Stimulated activated naive CD8-positive, alpha-beta T cell treated with anti-CD3 and anti-CD28 coated beads, Interleukin-15, amount 100 ng/mL, for 72 hours (primary cell): ENCODE results near the gene GP1BB.
A peak's percentile ranks its signal among the peaks of the same experiment; 100 is the strongest.

Source experiments
- ATAC-seq: fragments of 150-1000 bp; cut with Tn5 transposase; 2 replicates; pipeline ENCODE4 v1.10.0; 2021; ENCODE audit warnings: mild to moderate bottlenecking, moderate library complexity
- DNase-seq, 2 donors: peaks; one replicate each; pipeline ENCODE4 v3.0.0; 2021 to 2022
- H3K27ac Mint-ChIP-seq, 2 donors: one replicate each; pipeline ENCODE4 v1.8.0; 2022; ENCODE audit warnings: mild to moderate bottlenecking in 2 of 2, mixed read lengths in 2 of 2, moderate library complexity in 2 of 2
- H3K27me3 Mint-ChIP-seq: one replicate; pipeline ENCODE4 v1.8.0; 2022; ENCODE audit warnings: mixed read lengths
- H3K4me1 Mint-ChIP-seq: one replicate; pipeline ENCODE4 v1.8.0; 2022; ENCODE audit warnings: mild to moderate bottlenecking, mixed read lengths
- H3K4me3 Mint-ChIP-seq, 2 donors: one replicate each; pipeline ENCODE4 v1.8.0; 2022; ENCODE audit warnings: mild to moderate bottlenecking in 2 of 2, mixed read lengths in 2 of 2, moderate library complexity in 1 of 2
- H3K9me3 Mint-ChIP-seq, 2 donors: one replicate each; pipeline ENCODE4 v1.8.0; 2022; ENCODE audit warnings: mixed read lengths in 2 of 2

The GP1BB gene

DNA sequence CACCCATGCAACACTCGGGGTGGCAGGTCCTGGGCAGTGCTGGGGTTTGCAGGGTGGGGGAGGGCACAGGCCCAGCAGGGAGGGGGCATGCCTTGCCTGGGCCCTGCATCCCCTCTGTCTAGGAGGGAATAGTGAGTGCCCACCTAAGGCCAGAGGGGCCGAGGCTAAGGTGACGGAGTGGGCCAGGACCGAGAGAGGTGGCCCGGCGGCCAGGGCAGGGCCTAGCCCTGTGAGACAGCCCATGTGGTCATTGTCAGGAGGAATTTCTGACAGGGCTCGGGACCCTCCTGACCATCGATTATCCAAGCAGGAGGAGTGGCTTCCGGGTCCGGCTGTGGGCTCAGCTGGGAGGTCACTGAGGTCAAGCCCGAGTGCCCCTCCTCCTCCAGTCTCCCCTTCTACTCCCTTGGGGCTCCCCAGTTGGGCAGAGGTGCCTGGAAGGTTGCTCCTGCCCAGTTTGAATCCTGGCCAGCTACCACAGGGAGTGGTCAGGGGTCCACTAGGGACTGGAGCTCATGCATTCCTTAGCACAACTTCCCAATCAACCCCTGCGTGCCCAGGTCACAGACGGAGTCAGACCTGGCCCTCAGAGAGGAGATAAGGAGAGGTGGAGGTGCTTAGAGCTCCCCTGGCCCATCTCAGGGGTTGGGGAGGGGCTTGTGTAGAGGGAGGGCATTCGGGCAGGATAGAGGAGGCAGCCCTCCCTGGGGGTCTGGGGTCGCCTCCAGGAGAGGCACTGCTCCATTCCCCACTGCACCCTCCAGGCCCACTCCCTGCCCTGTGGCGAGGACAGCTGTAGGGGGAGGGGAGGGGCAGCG, 14.7 kb downstream of the GP1BB start:
- no peak overlapping the region for H3K4me3 Mint-ChIP-seq
- H3K27me3 Mint-ChIP-seq: no peaks in the 10 kb centered on the region
- H3K4me1 Mint-ChIP-seq: no peaks in the 10 kb centered on the region
- ATAC-seq (no peak), DNase-seq (no peak)
- no peaks in the 10 kb centered on the region for H3K9me3 Mint-ChIP-seq
- H3K27ac Mint-ChIP-seq: no peak overlapping the region

DNA sequence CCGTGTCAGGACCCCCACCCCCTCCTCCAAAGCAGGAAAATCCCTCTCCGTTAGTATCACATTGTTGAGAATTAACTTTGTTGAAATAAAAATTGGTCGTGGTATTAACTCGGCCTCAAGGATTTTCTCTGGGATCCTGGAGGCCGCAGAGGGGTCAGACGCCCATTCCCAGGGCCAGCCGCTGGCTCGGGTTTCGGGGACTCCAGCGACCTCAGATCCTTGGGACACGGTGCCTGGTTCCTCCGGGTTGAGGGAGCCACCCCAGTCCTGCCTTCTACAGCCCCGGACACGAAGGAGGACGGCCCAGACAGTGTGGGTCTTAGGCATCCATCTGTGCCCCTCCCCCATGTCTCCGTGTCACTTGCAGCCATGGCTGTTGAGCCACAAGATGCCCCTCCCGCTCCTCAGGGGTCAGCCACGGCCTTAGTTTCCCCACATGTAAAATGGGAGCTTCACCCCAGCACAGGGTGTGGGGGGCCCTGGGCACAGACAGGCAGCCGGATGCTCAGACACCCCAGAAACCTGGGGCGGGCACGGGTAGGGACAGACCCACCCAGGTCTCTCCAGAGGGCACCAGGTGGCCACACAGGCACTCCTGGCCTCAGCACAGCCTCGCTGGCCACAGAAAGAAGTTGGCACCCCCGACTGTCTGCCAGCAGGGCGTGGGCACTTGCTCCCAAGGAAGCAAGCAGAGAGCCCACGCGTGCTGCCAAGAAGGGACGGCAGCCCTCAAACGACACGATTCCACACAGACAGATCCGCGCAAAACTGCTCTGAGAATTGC, 15.5 kb downstream of the GP1BB start:
- no peaks in the 10 kb centered on the region for H3K9me3 Mint-ChIP-seq
- no peak overlapping the region for H3K4me3 Mint-ChIP-seq
- H3K4me1 Mint-ChIP-seq: no peaks in the 10 kb centered on the region
- DNase-seq (no peak), ATAC-seq (no peak)
- no peaks in the 10 kb centered on the region for H3K27me3 Mint-ChIP-seq
- no peak overlapping the region for H3K27ac Mint-ChIP-seq

DNA sequence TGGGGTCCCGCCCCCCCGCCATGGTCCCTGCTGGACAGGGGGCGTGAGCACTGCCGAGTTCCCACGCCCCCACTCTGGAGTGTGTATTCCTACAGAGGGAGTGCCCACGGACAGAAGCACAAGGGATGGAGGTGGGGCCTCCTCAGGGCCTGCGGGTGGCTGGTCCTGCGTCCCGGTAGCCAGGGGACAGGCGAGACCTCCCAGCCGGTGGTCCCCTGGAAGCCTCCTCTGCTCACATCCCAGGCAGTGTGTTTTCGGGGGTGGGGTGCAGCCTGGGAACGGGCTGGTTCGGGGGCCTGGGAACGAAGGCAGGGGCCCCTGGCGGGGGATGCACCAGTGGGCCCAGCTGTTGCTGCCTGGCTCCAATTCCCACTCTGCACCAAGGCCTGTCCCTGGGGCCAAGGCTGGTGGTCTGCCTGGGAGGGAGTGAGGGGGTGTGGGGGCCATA, 16.1 kb downstream of the GP1BB start:
- no peaks in the 10 kb centered on the region for H3K4me1 Mint-ChIP-seq
- no peak overlapping the region for H3K27ac Mint-ChIP-seq
- no peaks in the 10 kb centered on the region for H3K9me3 Mint-ChIP-seq
- no peak for DNase-seq
- no peaks in the 10 kb centered on the region for H3K27me3 Mint-ChIP-seq
- no peak overlapping the region for H3K4me3 Mint-ChIP-seq
- no peak for ATAC-seq

DNA sequence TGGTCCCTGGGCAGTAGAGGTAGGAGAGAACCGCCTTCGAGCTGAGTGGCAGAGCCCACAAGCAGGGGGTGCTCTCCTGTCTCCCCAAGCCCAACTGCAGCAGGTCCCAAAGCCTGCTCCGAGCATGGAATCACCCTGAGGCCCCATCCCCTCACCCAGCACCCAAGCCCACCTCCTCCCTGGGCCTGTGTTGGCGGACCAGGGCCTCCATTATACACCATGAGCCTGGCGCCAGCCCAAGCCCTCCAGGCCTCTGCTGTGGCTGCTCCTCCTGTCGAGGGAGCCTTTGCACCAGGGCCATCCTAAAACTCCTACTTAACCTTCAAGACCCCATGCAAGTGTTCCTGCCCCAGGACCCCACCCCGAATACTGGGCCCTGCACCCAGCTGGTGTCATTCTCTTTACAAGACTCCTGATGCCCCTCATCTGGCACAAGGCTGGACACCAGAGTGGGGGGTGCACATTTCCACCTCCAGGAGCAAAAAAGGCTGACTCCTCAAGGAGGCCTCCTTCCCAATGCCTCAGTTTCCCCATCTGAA, 16.6 kb downstream of the GP1BB start:
- DNase-seq (no peak), ATAC-seq (no peak)
- Mint-ChIP-seq H3K9me3 (no peaks in the 10 kb centered on the region), H3K4me3 (no peak overlapping the region), H3K4me1 (no peaks in the 10 kb centered on the region), H3K27me3 (no peaks in the 10 kb centered on the region), H3K27ac (no peak overlapping the region)

- Mint-ChIP-seq H3K27me3 (no peaks in the 10 kb centered on the region), H3K4me3 (no peak overlapping the region), H3K9me3 (no peaks in the 10 kb centered on the region), H3K4me1 (no peaks in the 10 kb centered on the region), H3K27ac (no peak overlapping the region)
- no peak for DNase-seq
- ATAC-seq: no peak
These were observed 17.2 kb downstream of the GP1BB start for GRCh38 chr22:19740586-19740985.

GRCh38 chr22:19741053-19741452, 17.7 kb downstream of the GP1BB start:
- Mint-ChIP-seq H3K27ac (no peak overlapping the region), H3K4me1 (no peaks in the 10 kb centered on the region), H3K9me3 (no peaks in the 10 kb centered on the region), H3K27me3 (no peaks in the 10 kb centered on the region), H3K4me3 (no peak overlapping the region)
- DNase-seq: no peak
- no peak for ATAC-seq

DNA sequence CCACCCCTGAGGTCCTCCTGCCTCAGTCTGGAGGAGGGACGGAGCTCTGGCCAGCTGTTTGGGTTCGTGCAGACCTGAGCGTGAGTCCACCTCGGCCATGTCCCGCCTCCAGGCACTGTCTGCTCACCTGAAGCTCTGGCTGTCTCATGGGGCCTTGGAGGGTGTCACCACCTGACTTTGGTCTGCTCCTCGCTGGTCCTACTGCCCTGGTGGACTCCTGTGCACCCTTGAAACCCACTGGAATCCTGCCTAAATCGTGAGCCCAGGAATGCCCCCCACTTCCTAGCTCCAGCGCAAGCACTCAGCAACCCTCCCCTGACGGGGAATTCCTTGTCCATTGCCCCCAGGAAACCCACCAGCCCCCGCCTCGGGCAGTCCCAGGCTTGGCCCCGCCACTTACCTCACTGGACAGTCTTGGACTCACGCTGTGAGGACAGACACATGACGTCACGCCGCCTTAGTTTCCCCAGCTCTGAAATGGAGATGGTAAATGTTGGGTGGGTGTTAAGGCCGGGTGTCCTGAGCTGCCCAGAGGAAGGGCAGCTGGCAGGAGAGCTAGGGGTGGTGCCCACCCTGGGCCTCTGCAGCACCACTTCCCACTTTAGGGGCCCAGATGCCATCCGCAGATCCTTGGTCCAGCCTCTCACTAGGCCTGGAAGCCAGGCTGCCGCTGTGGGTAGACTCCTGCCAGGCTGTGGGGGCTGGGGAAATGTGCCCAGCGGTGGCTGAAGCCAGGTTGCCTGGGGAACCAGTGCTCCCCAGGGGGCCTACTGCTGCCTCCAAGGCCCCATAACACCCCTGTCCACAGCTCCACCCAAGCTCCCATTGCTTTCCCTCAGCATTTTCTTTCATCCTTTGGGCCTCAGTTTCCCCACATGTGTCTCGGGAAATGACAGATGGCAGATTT, 19.1 kb downstream of the GP1BB start:
- H3K27ac Mint-ChIP-seq: peak overlapping the region in 1 of 2 donors; percentile 59
- ATAC-seq (no peak), DNase-seq (no peak)
- no peaks in the 10 kb centered on the region for H3K27me3 Mint-ChIP-seq
- no peak overlapping the region for H3K4me3 Mint-ChIP-seq
- no peaks in the 10 kb centered on the region for H3K4me1 Mint-ChIP-seq
- no peaks in the 10 kb centered on the region for H3K9me3 Mint-ChIP-seq

- Mint-ChIP-seq H3K9me3 (no peaks in the 10 kb centered on the region), H3K27me3 (no peaks in the 10 kb centered on the region), H3K27ac (peak overlapping the region in 1 of 2 donors; percentile 42), H3K4me3 (no peak overlapping the region), H3K4me1 (no peaks in the 10 kb centered on the region)
- DNase-seq (no peak), ATAC-seq (no peak)
These were observed 19.7 kb downstream of the GP1BB start for GRCh38 chr22:19743081-19743480.

DNA sequence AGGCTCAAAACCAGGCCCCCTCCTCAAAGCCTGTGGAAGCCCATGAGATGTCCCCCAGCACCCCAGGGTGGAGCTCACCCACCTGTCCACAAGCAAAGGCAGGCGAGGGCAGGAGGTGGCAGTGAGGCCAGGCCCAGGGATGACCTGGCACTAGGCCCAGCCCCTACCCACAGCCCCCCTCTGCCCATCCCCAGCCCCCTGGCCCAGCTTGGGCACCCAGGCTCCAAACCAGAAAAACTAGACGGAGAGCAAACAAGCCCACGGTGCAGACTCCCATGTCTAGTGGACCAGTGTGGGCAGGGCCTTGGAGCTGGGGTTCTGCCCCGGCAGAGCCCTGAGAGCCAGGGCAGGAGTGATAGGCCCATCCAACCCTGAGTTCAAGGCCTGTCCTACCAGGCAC, 20.3 kb downstream of the GP1BB start:
- no peak overlapping the region for H3K4me3 Mint-ChIP-seq
- DNase-seq (no peak), ATAC-seq (no peak)
- H3K27me3 Mint-ChIP-seq: no peaks in the 10 kb centered on the region
- no peaks in the 10 kb centered on the region for H3K4me1 Mint-ChIP-seq
- H3K9me3 Mint-ChIP-seq: no peaks in the 10 kb centered on the region
- H3K27ac Mint-ChIP-seq: no peak overlapping the region

GRCh38 chr22:19744350-19745006, 21.1 kb downstream of the GP1BB start:
- Mint-ChIP-seq H3K9me3 (no peaks in the 10 kb centered on the region), H3K27ac (no peak overlapping the region), H3K4me3 (no peak overlapping the region), H3K4me1 (no peaks in the 10 kb centered on the region), H3K27me3 (no peaks in the 10 kb centered on the region)
- no peak for DNase-seq
- ATAC-seq: no peak

- DNase-seq (no peak), ATAC-seq (no peak)
- Mint-ChIP-seq H3K4me1 (no peaks in the 10 kb centered on the region), H3K4me3 (no peak overlapping the region), H3K9me3 (no peaks in the 10 kb centered on the region), H3K27me3 (no peaks in the 10 kb centered on the region), H3K27ac (no peak overlapping the region)
These were observed 22.1 kb downstream of the GP1BB start for GRCh38 chr22:19745155-19746101.

DNA sequence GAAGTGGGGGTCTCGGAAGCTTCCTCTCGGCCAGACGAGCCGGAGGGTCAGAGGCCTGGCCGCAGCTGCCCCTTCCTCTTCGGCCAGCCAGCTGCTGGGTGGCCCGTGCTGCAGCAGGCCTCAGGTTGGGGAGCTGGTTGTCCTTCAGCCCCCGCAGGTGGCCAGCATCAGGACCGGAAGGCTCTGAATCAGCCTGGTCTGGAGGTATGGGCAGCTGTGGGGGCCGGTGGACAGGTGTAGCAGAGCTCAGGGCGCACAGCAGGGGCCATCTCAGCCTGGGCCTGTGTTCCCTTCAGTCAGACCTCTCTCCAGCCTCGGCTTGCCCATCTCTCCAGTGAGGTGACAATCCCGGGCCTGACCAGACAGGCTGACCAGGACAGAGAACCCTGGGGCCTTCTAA, 23.4 kb downstream of the GP1BB start:
- no peak for DNase-seq
- ATAC-seq: no peak
- H3K27me3 Mint-ChIP-seq: no peaks in the 10 kb centered on the region
- no peaks in the 10 kb centered on the region for H3K9me3 Mint-ChIP-seq
- H3K27ac Mint-ChIP-seq: no peak overlapping the region
- H3K4me1 Mint-ChIP-seq: no peaks in the 10 kb centered on the region
- H3K4me3 Mint-ChIP-seq: no peak overlapping the region

DNA sequence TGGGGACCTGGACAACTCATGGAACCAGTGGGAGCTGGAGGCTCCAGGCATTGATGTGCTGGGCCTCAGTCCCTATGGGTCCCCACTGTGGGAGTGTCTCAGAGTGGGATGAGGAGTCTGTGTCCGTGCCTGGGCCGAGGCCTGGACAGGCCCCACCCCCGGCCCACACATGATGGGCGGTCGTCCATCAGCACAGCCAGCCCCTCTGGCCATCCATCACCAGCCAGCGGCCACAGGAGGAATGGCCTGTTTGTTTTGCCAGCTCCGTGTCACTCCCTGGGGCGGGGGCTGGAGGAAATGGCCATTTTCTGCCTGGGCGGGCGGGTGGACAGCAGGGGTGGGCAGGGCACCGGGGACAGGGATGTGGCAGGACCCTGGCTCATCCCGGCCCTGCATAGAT, 24.2 kb downstream of the GP1BB start:
- ATAC-seq: no peak
- Mint-ChIP-seq H3K27me3 (peaks cover 2% of the 10 kb centered on the region), H3K4me3 (no peak overlapping the region), H3K4me1 (no peaks in the 10 kb centered on the region), H3K9me3 (no peaks in the 10 kb centered on the region), H3K27ac (no peak overlapping the region)
- DNase-seq: no peak

- ATAC-seq: no peak
- no peaks in the 10 kb centered on the region for H3K4me1 Mint-ChIP-seq
These were observed 24.8 kb downstream of the GP1BB start for GRCh38 chr22:19748139-19748538.

More at GRCh38 chr22:19748139-19748538, 24.8 kb downstream of the GP1BB start:
- Mint-ChIP-seq H3K4me3 (no peak overlapping the region), H3K27ac (no peak overlapping the region), H3K27me3 (peaks cover 8% of the 10 kb centered on the region), H3K9me3 (no peaks in the 10 kb centered on the region)
- DNase-seq: no peak
